GM03348 (cell line): ENCODE measurements around the gene SH3RF3.

Experiments
- DNase-seq: peaks from one replicate; pipeline ENCODE4 v3.0.0; 2012; ENCODE audit warnings: low spot score

The SH3RF3 gene

GRCh38 chr2:109340381-109340780 is 211.4 kb downstream of the SH3RF3 start:
- DNase-seq, result no peak

GRCh38 chr2:109341355-109342255 is 212.6 kb downstream of the SH3RF3 start:
- DNase-seq, result no peak

GRCh38 chr2:109342256-109342850 is 213.3 kb downstream of the SH3RF3 start:
- no peak for DNase-seq

- no peak for DNase-seq
These were observed 213.9 kb downstream of the SH3RF3 start for GRCh38 chr2:109342930-109343329.

- DNase-seq, result no peak
These were observed 214.5 kb downstream of the SH3RF3 start for GRCh38 chr2:109343460-109343859.

- DNase-seq, result no peak
These were observed 215.3 kb downstream of the SH3RF3 start for GRCh38 chr2:109344270-109344805.

- DNase-seq, result no peak
These were observed 216.1 kb downstream of the SH3RF3 start for GRCh38 chr2:109345091-109345490.

- no peak for DNase-seq
These were observed 216.9 kb downstream of the SH3RF3 start for GRCh38 chr2:109345653-109346480.

GRCh38 chr2:109346601-109347228 is 217.7 kb downstream of the SH3RF3 start:
- DNase-seq, result no peak

GRCh38 chr2:109347626-109348025 is 218.6 kb downstream of the SH3RF3 start:
- DNase-seq, result no peak

GRCh38 chr2:109348190-109348589 is 219.2 kb downstream of the SH3RF3 start:
- DNase-seq, result no peak

- DNase-seq, result no peak
These were observed 219.9 kb downstream of the SH3RF3 start for GRCh38 chr2:109348671-109349502.

GRCh38 chr2:109349503-109350465 is 220.8 kb downstream of the SH3RF3 start:
- no peak for DNase-seq

- DNase-seq, result no peak
These were observed 221.5 kb downstream of the SH3RF3 start for GRCh38 chr2:109350526-109350925.

GRCh38 chr2:109351164-109351756 is 222.3 kb downstream of the SH3RF3 start:
- peak; percentile 86 for DNase-seq

GRCh38 chr2:109352056-109352897 is 223.3 kb downstream of the SH3RF3 start:
- DNase-seq, result no peak

- no peak for DNase-seq
These were observed 224.1 kb downstream of the SH3RF3 start for GRCh38 chr2:109352898-109353689.
